ENCODE measurements around the gene TEAD4.

DNA sequence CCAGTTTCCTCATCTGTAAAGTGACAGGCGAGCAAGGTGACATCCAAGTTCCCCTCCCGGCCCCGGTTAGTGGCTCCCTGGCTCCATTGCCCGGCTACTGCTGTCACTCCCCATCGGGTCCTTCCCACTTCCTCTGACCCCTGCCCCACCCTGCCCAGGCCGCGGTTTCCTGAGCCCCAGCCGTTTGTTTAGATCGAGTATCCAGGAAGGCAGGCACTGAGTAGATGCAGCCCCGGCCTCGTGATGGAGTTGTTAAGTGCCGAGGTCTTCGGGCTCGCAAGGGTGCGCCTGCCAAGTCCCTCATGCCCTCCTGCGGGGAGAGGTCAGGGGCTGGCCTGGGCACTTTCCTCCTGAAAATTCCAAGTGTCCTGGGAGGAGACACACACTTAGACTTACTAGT is 55.4 kb downstream of the TEAD4 start:
- TF ChIP-seq SP1 (IDR thresholded peaks at IDR 0.05) (no peak), RAD21 (IDR thresholded peaks at IDR 0.05) (no peak), EGR1 (IDR thresholded peaks at IDR 0.05; ENCODE audit: low read depth in 2 of 2) (no peak), JUND (IDR thresholded peaks at IDR 0.05) (no peak), TAF1 (conservative IDR thresholded peaks at IDR 0.05) (no peak), FOXA1 (IDR thresholded peaks at IDR 0.05) (no peak), GABPA (IDR thresholded peaks at IDR 0.05 in 1 of 2, conservative IDR thresholded peaks at IDR 0.05 in 1 of 2) (no peak), YY1 (IDR thresholded peaks at IDR 0.05) (no peak)
- TF ChIP-seq, protein P1, sequence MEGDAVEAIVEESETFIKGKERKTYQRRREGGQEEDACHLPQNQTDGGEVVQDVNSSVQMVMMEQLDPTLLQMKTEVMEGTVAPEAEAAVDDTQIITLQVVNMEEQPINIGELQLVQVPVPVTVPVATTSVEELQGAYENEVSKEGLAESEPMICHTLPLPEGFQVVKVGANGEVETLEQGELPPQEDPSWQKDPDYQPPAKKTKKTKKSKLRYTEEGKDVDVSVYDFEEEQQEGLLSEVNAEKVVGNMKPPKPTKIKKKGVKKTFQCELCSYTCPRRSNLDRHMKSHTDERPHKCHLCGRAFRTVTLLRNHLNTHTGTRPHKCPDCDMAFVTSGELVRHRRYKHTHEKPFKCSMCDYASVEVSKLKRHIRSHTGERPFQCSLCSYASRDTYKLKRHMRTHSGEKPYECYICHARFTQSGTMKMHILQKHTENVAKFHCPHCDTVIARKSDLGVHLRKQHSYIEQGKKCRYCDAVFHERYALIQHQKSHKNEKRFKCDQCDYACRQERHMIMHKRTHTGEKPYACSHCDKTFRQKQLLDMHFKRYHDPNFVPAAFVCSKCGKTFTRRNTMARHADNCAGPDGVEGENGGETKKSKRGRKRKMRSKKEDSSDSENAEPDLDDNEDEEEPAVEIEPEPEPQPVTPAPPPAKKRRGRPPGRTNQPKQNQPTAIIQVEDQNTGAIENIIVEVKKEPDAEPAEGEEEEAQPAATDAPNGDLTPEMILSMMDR (IDR thresholded peaks at IDR 0.05; ENCODE audit: low read depth, low read length, missing input control), result no peak
- TF ChIP-seq, protein P2, sequence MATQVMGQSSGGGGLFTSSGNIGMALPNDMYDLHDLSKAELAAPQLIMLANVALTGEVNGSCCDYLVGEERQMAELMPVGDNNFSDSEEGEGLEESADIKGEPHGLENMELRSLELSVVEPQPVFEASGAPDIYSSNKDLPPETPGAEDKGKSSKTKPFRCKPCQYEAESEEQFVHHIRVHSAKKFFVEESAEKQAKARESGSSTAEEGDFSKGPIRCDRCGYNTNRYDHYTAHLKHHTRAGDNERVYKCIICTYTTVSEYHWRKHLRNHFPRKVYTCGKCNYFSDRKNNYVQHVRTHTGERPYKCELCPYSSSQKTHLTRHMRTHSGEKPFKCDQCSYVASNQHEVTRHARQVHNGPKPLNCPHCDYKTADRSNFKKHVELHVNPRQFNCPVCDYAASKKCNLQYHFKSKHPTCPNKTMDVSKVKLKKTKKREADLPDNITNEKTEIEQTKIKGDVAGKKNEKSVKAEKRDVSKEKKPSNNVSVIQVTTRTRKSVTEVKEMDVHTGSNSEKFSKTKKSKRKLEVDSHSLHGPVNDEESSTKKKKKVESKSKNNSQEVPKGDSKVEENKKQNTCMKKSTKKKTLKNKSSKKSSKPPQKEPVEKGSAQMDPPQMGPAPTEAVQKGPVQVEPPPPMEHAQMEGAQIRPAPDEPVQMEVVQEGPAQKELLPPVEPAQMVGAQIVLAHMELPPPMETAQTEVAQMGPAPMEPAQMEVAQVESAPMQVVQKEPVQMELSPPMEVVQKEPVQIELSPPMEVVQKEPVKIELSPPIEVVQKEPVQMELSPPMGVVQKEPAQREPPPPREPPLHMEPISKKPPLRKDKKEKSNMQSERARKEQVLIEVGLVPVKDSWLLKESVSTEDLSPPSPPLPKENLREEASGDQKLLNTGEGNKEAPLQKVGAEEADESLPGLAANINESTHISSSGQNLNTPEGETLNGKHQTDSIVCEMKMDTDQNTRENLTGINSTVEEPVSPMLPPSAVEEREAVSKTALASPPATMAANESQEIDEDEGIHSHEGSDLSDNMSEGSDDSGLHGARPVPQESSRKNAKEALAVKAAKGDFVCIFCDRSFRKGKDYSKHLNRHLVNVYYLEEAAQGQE (IDR thresholded peaks at IDR 0.05), result no peak
- TF ChIP-seq, protein P3, sequence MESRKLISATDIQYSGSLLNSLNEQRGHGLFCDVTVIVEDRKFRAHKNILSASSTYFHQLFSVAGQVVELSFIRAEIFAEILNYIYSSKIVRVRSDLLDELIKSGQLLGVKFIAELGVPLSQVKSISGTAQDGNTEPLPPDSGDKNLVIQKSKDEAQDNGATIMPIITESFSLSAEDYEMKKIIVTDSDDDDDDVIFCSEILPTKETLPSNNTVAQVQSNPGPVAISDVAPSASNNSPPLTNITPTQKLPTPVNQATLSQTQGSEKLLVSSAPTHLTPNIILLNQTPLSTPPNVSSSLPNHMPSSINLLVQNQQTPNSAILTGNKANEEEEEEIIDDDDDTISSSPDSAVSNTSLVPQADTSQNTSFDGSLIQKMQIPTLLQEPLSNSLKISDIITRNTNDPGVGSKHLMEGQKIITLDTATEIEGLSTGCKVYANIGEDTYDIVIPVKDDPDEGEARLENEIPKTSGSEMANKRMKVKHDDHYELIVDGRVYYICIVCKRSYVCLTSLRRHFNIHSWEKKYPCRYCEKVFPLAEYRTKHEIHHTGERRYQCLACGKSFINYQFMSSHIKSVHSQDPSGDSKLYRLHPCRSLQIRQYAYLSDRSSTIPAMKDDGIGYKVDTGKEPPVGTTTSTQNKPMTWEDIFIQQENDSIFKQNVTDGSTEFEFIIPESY (IDR thresholded peaks at IDR 0.05), result no peak
- TF ChIP-seq, protein P4, sequence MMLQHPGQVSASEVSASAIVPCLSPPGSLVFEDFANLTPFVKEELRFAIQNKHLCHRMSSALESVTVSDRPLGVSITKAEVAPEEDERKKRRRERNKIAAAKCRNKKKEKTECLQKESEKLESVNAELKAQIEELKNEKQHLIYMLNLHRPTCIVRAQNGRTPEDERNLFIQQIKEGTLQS (IDR thresholded peaks at IDR 0.05), result no peak

Measured in liver (tissue), 3 donors.